DMS 273 (cell line): Measurements from ENCODE around the gene CD34.

Experiments
- DNase-seq: peaks from one replicate; lab custom pipeline; 2025; ENCODE audit not compliant: unreplicated experiment; lab: John Stamatoyannopoulos, UW

Gene CD34

DNA sequence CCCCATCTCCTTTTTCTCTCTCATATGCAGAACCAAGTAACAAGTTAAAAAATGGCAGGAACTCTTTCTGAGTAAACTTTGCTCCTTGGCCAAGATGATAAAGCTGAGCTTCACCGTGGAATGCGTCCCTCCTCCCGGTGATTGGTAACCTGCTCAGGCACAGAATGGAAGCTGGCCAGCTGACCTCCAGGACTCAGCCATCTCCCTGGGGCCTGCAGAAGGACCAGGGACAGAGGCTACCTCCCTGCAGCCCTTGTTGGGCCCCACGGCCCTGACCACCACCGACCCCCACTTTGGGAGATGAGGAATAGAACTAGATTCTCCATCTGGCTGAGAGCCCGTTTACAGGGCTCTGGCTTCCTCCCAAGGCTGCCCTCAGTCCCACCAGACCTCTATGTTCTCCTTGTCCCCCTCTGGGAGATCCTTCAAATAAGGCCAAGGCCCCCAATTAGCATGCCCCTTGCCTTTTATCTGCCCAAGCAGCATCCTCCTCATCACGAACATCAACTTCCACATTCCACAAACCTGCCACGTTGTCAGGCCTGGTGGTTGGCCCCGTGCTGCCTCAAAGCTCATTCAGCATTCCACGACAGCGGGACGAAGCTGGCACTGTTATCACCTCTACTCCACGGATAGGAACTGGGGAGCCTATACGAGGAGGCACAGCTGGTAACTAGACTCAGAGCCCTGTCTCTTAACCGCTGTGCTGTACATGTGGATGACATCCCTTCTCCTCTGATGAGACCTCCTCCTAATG is 74.2 kb downstream of the CD34 start:
- no peak for DNase-seq

DNA sequence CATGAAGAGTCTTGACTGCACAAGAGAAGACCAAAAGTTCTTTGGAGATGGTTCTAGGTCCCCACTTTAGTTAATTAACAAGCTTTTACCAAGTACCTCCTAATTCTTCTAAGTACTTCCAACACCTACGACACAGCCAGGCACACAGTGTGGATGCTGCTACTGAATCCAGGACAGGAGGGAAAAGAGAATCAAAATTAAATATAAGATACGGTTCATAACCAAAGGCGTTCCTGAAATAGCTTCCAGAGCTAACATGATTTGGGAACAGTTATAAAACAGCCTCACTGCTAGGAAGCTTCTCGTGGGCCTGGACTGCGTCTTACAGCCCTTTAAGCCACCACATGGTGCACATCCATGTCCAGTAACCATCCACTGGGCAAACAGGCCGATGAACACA is 75.0 kb downstream of the CD34 start:
- DNase-seq = no peak

DNA sequence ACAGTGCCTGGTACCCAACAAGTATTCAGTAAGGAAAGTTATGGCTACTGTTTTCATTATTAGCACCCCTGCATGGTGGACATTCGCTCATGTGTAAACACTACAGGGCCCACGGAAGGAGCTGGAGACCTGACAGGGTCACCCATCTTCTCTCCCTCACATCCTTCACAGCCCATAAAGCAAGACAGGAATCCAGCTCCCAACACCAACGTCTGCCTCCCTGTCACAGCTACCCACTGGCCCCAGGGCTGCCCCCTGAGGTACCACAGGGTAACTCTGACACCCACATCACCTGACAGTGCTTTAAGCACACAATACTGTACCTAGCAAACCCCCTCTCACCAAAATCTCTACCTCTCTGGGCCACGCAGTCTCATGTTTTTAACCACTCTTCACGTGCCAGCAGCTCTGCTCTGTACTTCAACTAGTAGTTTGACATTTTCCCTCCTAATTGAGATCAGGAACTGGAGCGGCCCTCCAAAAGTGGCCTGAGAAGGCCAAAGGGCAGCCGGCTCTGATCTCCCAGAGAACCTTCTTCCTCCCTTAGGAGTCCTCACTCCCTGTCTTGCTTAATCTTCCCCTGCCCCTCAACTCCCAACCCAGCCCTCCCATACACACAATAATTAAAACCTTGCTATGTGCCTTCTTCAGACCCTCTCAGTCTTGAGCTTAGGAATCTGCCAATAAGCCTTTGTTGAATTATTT is 76.8 kb downstream of the CD34 start:
- no peak for DNase-seq

DNA sequence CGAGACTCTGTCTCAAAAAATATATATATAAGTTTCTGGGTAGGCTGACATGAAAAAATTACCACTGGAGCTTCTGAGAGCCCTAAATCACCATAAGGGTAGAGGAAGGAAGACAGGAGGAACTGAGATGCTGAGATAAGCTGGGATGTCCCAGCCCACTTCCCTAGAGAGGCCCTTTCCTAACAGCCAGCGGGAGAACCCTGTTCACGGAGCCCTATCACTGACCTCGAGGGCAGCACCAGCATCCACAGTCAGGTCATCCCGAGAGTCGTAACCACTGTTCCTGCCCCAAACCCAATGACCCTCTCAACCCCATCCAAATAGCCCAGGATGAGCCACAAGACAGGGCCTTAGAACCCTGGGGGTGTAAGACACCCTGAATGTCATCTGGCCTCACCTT is 77.5 kb downstream of the CD34 start:
- DNase-seq = no peak

DNA sequence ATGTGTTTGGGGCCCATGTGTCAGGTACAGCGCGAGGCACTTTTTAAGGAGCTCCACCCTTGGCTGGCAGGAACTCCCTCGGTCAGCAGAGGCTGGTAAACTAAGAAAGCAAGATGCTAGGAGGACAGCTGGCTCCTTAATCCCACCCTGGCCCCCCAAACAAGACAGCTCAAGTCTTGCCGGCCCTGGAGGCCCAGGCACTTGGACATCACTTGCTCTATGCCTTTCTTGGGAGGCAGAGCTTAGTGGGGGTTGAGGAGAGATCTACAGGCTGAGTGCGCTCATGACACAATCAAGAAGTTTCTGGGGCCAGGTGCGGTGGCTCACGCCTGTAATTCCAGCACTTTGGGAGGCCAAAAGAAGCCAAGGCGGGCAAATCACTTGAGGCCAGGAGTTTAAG is 78.1 kb downstream of the CD34 start:
- no peak for DNase-seq

DNA sequence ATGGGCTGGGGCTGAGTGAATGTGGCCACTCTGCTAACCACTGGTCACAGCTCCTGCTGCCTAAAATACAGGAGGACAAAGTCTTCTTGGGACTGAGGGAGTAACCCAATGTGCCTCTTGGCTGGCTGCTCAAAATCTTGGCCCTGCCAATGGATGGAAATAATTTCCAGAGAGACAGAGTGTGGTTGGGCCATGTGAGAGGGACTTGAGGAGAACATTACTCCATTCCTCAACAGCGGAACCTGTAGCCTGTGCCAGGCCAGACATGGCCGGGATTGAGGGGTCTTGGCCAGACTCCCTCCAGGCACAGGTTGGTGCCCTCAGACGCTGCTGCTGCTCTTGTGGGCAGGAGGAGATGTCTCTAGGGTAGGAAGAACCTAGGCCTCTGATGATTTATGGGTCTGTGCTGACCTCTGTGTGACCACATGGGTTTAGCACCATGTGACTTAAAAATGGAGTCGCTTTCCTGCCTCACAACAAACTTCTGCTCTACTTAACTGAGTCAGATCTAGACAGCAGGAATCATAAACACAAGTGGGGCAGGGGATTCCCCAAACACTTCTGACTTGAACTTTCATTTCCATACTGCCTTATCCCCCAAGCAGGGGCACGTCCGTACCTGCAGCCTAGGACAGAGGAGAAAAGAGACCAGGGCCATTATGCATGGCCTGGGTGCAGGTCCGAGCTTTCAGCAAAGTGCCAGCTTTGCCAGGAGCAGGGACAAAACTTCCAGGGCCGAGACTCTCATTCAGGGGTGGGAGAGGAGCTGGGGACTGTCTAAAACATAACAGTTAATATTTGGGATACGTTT is 79.2 kb downstream of the CD34 start:
- no peak for DNase-seq
